ENCODE results near the gene ANKLE1.

- TF ChIP-seq POLR2A (IDR thresholded peaks at IDR 0.05; ENCODE audit: low read length) (no peak), CTCF (IDR thresholded peaks at IDR 0.05) (no peak), REST (IDR thresholded peaks at IDR 0.05) (no peak), ZFP36 (IDR thresholded peaks at IDR 0.05; ENCODE audit: borderline replicate concordance, partially characterized antibody) (no peak)
Observed at GRCh38 chr19:17330262-17331044, 48.8 kb downstream of the ANKLE1 start.

Measured in A549 (cell line).